ENCODE data around the gene SMYD3.

DNA sequence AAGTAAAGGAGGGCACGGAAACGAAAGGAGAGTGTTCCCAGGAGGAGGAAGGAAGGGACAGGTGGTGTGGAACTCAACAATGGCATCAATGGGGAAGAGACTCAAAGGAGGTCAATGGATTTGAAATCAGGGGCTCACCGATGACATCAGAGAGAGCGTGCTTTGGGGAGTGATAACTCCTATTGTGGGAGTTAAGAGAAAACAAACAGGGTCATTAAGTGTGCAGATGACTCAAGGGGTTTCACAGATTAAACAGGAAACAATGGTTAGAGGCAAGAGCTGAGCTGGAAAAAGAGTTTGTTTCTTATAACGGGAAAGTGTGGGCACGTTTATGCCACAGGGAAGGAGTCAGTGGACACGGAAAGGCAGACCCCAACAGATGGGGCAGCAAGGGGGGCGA is 629.1 kb downstream of the SMYD3 start:
- TF ChIP-seq POLR2AphosphoS5 (IDR thresholded peaks at IDR 0.05; ENCODE audit: low read depth, low read length) (no peak), SIN3A (IDR thresholded peaks at IDR 0.05; ENCODE audit: borderline replicate concordance, insufficient read depth, low read depth, low read length) (no peak)
- TF ChIP-seq, protein P1, sequence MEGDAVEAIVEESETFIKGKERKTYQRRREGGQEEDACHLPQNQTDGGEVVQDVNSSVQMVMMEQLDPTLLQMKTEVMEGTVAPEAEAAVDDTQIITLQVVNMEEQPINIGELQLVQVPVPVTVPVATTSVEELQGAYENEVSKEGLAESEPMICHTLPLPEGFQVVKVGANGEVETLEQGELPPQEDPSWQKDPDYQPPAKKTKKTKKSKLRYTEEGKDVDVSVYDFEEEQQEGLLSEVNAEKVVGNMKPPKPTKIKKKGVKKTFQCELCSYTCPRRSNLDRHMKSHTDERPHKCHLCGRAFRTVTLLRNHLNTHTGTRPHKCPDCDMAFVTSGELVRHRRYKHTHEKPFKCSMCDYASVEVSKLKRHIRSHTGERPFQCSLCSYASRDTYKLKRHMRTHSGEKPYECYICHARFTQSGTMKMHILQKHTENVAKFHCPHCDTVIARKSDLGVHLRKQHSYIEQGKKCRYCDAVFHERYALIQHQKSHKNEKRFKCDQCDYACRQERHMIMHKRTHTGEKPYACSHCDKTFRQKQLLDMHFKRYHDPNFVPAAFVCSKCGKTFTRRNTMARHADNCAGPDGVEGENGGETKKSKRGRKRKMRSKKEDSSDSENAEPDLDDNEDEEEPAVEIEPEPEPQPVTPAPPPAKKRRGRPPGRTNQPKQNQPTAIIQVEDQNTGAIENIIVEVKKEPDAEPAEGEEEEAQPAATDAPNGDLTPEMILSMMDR (IDR thresholded peaks at IDR 0.05), result no peak

Data from Panc1 (cell line).